MM.1S (cell line): ENCODE measurements around the gene RAB27B.

Experiments used
- CTCF ChIP-seq: fragments of 300-600 bp; sonication (generic); IDR thresholded peaks from 2 replicates; pipeline ENCODE4 v1.5.1; 2016; ENCODE audit warnings: antibody characterized with exemption, low read length, mixed read lengths
- EZH2phosphoT487 ChIP-seq: fragments of 300-600 bp; sonication (generic); IDR thresholded peaks from 2 replicates; pipeline ENCODE4 v1.6.1; 2018; ENCODE audit warnings: antibody characterized with exemption, low read length

- TF ChIP-seq EZH2phosphoT487 (no peak), CTCF (no peak)
Observed at GRCh38 chr18:54904581-54904980, 76.3 kb downstream of the RAB27B start.
